Activated naive CD4-positive, alpha-beta T cell treated with anti-CD3 and anti-CD28 coated beads, Interleukin-2, amount 10 ng/mL, durations not matched to agents 7 days and 5 days (primary cell): Measurements from ENCODE around the gene PAX9.
A peak's percentile ranks its signal among the peaks of the same experiment; 100 is the strongest.

Source experiments
- CTCF ChIA-PET: fragments of 350-600 bp; sonication (Branson Sonifier 250); formaldehyde crosslinking; loops from one replicate; lab custom pipeline; 2021; ENCODE audit warnings: antibody characterized with exemption; lab: Charles Lee
- DNase-seq: peaks from one replicate; pipeline ENCODE4 v3.0.0-alpha.2; 2020
- H3K27ac Mint-ChIP-seq: one replicate; pipeline ENCODE4 v1.8.0; 2021; ENCODE audit warnings: mild to moderate bottlenecking, moderate library complexity, mixed read lengths
- H3K27me3 Mint-ChIP-seq: one replicate; pipeline ENCODE4 v1.8.0; 2021; ENCODE audit warnings: mild to moderate bottlenecking, mixed read lengths
- H3K36me3 Mint-ChIP-seq: one replicate; pipeline ENCODE4 v1.8.0; 2021; ENCODE audit warnings: mixed read lengths
- H3K4me1 Mint-ChIP-seq: one replicate; pipeline ENCODE4 v1.8.0; 2021; ENCODE audit warnings: mixed read lengths
- H3K4me3 Mint-ChIP-seq: one replicate; pipeline ENCODE4 v1.8.0; 2021; ENCODE audit warnings: mild to moderate bottlenecking, moderate library complexity, mixed read lengths
- H3K9me3 Mint-ChIP-seq: one replicate; pipeline ENCODE4 v1.8.0; 2021; ENCODE audit warnings: mixed read lengths

Gene PAX9

DNA sequence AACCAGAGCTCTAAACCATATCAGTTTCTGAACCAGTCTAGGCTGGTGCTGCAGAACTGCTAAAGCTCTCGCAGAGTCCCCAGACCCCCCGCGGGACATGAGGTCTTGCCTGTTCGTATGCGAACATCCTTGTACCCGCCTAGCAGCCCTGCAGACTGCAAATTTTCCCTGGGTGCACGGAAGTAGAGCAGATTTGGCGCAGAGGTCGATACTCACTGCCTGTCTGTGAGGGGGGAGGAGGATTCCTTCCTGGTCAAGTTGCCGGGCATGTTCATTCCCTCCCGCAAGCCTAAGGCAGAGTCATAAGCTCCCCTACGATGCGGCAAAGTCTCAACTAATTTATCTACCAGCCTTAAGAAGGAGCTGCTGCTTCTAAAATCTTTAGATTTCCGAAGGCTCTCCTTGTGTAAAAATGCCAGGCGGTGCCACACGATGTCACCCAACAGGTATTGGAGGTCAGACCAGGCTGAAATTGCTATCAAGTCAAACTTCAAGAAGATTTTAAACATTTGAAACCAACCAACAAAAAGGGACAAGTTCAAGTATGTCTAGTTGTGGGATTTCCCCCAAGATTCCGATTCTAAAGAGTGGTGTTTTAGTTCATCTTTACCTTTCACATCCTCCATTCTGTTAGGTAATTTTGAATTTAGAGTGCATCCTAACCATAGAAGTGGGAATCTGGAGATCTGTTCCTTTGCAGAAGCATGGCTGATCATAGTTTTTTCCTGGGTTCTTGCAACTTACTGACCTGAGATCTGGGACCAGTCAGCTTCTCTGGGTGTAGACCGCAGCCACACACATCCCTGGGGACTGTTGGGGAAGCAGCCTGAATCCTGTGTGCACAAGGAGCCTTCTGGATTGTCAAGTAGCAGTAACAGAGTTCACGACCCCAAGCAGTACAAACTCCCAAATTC, 1.6 kb upstream of the PAX9 start:
- H3K36me3 Mint-ChIP-seq: peaks cover 15% of the 10 kb centered on the region
- H3K27ac Mint-ChIP-seq: peak overlapping the region; percentile 60
- H3K4me3 Mint-ChIP-seq: no peak overlapping the region
- peaks cover 28% of the 10 kb centered on the region for H3K4me1 Mint-ChIP-seq
- peaks cover 100% of the 10 kb centered on the region for H3K27me3 Mint-ChIP-seq
- CTCF ChIA-PET: no interaction called here
- H3K9me3 Mint-ChIP-seq: peaks cover 5% of the 10 kb centered on the region
- no peak for DNase-seq

DNA sequence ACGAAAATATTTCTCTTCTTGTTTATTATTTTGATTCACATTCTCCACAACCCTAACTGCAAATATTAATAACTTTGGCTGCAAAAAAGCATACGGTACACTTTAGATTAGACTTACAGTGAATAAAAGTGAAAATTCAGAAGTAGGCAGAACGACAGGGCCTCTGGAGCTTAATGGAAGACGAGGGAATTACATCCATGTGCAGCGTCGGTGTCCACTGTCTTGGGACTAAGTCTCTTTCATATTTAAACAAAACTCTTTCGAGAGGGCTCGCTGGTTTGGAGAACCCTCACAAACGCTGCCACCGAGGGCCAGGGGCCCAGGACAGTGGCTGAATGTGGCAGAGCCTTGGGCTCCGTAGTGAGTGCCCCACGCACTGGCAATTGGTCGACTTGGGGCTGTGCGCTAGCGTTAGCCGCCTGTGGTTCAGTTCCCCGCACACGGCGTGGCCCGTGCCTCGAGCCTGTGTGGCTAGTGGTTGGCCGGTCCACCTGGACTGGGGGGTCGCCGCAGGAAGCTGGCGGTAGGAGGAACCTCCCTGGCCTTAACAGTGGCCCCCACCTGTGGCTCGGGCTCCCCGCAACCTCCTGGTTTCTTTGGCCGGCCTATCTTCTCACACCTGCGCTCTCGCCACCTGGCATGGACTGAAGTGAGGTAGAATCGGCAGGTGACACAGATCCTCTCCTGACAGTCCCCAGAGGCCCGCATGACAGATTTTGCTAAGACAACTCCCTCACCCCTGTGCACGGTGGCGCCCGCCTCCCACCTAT, 739 bp upstream of the PAX9 start:
- H3K36me3 Mint-ChIP-seq: peaks cover 15% of the 10 kb centered on the region
- CTCF ChIA-PET: no interaction called here
- H3K27me3 Mint-ChIP-seq: peaks cover 100% of the 10 kb centered on the region
- H3K27ac Mint-ChIP-seq: peak overlapping the region; percentile 60
- H3K4me1 Mint-ChIP-seq: peaks cover 22% of the 10 kb centered on the region
- H3K9me3 Mint-ChIP-seq: peaks cover 5% of the 10 kb centered on the region
- DNase-seq: no peak
- no peak overlapping the region for H3K4me3 Mint-ChIP-seq

DNA sequence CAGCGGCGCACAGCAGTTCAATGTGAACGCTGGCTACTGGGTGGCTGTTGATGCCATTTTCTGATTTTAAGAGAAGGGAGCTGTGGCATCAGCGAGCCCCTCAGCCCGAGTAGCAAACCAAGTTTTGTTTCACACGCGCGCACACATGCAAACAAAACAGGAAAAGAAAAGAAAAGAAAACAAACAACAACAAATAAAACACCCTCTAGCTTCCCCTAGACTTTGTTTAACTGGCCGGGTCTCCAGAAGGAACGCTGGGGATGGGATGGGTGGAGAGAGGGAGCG, 540 bp downstream of the PAX9 start:
- Mint-ChIP-seq H3K36me3 (peaks cover 15% of the 10 kb centered on the region), H3K27ac (peak overlapping the region; percentile 65), H3K4me3 (no peak overlapping the region), H3K4me1 (peaks cover 20% of the 10 kb centered on the region), H3K9me3 (peaks cover 5% of the 10 kb centered on the region), H3K27me3 (peaks cover 100% of the 10 kb centered on the region)
- DNase-seq: no peak
- CTCF ChIA-PET: no interaction called here

DNA sequence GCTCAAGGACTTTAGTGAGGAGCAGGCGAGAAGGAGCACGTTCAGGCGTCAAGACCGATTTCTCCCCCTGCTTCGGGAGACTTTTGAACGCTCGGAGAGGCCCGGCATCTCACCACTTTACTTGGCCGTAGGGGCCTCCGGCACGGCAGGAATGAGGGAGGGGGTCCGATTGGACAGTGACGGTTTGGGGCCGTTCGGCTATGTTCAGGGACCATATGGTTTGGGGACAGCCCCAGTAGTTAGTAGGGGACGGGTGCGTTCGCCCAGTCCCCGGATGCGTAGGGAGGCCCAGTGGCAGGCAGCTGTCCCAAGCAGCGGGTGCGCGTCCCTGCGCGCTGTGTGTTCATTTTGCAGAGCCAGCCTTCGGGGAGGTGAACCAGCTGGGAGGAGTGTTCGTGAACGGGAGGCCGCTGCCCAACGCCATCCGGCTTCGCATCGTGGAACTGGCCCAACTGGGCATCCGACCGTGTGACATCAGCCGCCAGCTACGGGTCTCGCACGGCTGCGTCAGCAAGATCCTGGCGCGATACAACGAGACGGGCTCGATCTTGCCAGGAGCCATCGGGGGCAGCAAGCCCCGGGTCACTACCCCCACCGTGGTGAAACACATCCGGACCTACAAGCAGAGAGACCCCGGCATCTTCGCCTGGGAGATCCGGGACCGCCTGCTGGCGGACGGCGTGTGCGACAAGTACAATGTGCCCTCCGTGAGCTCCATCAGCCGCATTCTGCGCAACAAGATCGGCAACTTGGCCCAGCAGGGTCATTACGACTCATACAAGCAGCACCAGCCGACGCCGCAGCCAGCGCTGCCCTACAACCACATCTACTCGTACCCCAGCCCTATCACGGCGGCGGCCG, 1.1 kb downstream of the PAX9 start:
- Mint-ChIP-seq H3K27ac (no peak overlapping the region), H3K36me3 (peaks cover 15% of the 10 kb centered on the region), H3K9me3 (peaks cover 5% of the 10 kb centered on the region), H3K27me3 (peaks cover 97% of the 10 kb centered on the region), H3K4me1 (peaks cover 20% of the 10 kb centered on the region), H3K4me3 (no peak overlapping the region)
- no peak for DNase-seq
- CTCF ChIA-PET: no interaction called here

DNA sequence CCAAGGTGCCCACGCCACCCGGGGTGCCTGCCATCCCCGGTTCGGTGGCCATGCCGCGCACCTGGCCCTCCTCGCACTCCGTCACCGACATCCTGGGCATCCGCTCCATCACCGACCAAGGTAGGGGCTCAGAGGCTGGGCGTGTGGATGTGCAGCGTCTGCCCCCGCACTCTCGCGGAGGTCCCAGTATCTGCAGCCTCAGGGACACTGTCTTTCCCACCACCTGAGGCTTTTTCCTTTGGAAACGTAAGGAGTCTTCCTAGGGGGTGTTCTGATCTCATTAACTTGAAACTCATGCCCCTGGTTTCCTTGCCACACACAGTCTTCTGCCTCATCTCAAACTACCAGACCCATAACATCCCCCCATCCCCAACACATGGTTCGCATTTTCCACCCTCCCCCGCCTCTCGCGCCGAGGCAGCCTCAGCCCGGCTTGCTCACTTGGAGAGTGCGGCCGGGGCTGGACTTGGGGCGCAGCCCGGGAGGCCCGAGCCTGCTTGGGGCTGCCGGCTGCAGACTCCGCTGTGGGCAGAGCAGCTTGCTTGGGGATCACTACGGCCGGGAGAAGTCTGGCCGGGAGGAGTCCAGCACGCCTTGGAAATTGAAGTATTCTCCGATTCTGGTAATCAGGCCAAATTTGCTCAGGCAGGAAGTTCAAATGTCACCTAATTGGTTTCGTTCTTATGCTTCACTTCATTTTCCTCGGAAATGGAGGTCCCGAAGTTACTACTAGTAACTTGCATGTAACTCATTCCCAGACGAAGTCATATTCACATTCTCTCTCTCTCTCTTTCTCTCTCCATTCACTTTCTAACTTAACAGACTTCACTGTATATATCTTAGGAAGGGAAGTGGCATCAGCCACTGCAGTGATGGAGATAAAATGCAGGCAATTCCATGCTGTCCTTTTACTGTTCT, 2.0 kb downstream of the PAX9 start:
- Mint-ChIP-seq H3K4me3 (peak overlapping the region; percentile 49), H3K27ac (peak overlapping the region; percentile 24), H3K9me3 (peaks cover 5% of the 10 kb centered on the region), H3K4me1 (peaks cover 20% of the 10 kb centered on the region), H3K27me3 (peaks cover 88% of the 10 kb centered on the region), H3K36me3 (peaks cover 15% of the 10 kb centered on the region)
- CTCF ChIA-PET: no interaction called here
- no peak for DNase-seq

DNA sequence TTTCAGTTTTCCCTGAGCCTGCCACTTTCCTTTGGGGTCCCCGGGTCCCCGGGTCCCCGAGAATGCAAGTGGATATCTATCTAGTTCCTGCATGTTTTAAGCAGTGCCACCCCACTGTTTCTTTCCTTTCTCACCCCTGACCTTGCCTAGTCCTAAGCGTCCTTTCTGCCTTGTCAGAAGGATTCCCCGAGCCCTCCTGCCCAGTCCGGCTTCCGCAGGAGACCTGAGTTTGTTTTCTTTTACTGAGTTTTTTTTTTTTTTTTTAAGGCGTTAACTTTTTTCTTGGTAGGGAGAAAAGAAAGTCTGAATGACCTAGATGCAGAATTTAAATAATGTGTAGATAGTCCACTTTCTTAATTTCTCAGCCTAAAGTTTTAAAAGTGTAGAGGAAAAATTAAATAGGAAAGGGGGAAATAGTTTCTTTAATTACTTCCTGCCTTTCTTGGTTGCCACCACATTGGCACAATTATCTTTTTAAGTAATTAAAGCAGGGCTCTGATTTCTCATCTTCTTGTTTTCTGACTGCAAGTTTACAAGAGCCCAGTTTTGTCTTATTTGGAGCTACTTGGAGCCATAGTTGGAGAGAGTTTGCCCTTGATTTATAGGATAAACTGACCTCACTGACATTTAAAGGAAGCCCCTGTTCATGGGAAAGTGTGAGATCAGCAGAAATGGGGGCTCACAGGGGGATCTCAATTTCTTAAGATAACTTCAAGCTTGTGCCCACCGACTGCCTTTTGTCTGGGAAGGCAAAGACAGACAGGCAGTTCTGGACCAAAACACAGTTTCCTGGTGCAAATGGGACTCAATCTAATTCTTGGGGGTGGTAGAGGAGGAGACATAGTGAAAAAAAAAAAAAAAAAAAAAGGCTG, 2.9 kb downstream of the PAX9 start:
- Mint-ChIP-seq H3K4me1 (peaks cover 20% of the 10 kb centered on the region), H3K36me3 (peaks cover 11% of the 10 kb centered on the region), H3K27me3 (peaks cover 79% of the 10 kb centered on the region), H3K4me3 (no peak overlapping the region), H3K9me3 (peaks cover 5% of the 10 kb centered on the region), H3K27ac (no peak overlapping the region)
- CTCF ChIA-PET: no interaction called here
- DNase-seq: no peak

DNA sequence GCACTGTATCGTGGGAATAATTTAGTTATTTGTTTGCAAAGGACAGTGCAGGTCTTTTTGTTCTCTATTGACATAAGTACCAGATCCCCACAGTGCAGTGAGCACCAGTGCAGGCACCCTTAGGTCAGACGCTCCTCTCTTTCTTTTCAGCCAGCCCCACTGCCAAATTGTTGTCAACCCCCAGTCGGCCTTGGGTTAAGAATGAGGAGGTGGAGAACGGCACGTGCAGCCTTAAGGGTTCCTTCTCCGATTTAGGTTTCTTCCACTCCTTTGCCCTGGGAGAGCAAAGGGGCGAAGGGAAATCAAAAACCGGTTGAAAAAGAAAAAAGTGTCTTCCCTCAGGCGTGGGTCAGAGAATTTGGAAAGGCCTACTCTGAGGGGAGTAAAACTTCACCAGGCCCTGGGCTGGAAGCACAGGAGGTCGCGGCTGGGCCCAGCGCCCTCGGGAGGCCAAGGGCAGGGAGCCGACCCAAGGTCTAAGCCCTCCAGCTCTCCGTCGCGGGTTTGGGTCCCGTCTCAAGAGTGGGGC, 4.3 kb downstream of the PAX9 start:
- Mint-ChIP-seq H3K4me1 (peaks cover 20% of the 10 kb centered on the region), H3K27me3 (peaks cover 65% of the 10 kb centered on the region), H3K27ac (no peak overlapping the region), H3K4me3 (no peak overlapping the region), H3K36me3 (peaks cover 11% of the 10 kb centered on the region), H3K9me3 (peaks cover 5% of the 10 kb centered on the region)
- no peak for DNase-seq
- CTCF ChIA-PET: interaction anchor here (1.0 kb wide), 1 partner anchor 18 kb away, joined by 3 read pairs; no protein-coding TSS in a partner anchor

DNA sequence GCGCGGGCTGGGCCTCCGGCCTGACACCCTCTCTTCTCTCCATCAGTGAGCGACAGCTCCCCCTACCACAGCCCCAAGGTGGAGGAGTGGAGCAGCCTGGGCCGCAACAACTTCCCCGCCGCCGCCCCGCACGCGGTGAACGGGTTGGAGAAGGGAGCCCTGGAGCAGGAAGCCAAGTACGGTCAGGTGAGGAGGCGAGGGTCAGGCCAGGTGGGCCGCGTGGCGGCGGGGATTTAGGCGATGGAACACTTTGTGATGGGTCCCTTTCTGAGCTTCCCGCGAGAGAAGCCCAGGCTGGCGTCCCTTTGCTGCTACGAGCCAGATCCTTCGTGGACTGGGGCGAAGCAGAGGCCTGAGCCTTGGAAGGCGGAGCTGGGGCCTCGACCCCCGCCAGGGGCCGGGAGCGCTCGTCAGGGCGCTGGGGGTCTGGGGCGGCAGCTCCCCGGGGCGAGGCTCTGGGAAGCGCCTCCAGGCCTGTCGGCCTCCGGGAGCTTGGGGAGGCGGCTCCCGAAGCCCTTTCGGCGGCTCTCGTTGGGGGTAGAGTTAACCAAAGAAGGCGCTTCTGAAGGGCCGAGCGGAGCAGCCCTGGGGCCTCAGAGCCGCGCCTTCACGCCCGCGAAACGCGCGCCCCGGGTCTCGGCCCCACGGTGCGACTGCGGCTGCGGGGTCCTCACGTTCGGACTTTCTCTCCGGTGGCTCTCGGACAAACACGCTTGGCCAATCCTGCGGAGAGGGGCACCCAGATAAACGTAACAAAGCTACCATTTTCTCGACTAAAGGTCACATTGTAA, 5.0 kb downstream of the PAX9 start:
- CTCF ChIA-PET: interaction anchor here (1.0 kb wide), 1 partner anchor 18 kb away, joined by 3 read pairs; no protein-coding TSS in a partner anchor
- peaks cover 15% of the 10 kb centered on the region for H3K4me1 Mint-ChIP-seq
- H3K36me3 Mint-ChIP-seq: peaks cover 9% of the 10 kb centered on the region
- no peak overlapping the region for H3K4me3 Mint-ChIP-seq
- no peak overlapping the region for H3K27ac Mint-ChIP-seq
- no peak for DNase-seq
- peaks cover 58% of the 10 kb centered on the region for H3K27me3 Mint-ChIP-seq
- peaks cover 5% of the 10 kb centered on the region for H3K9me3 Mint-ChIP-seq

DNA sequence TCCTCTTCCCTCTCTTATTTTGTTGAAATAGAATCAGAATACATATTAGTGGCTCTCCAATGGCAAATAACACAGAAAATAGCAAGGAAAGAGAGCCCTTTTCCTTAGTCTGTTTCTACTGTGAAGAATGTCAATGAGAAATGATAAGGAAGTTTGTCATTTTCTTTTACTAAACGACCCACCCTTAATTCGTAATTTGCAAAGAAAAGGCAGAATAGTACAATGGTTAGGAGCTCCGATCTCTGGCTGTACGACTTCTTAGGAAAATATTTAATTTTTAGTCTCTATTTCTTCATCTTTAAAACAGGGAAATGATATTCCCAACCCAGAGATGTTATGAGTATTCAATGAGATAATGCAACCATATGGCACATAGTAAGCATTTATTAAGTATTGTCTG, 6.0 kb downstream of the PAX9 start:
- Mint-ChIP-seq H3K36me3 (peaks cover 8% of the 10 kb centered on the region), H3K9me3 (peaks cover 2% of the 10 kb centered on the region), H3K27me3 (peaks cover 48% of the 10 kb centered on the region), H3K4me3 (no peak overlapping the region), H3K27ac (no peak overlapping the region), H3K4me1 (peaks cover 8% of the 10 kb centered on the region)
- CTCF ChIA-PET: no interaction called here
- no peak for DNase-seq

DNA sequence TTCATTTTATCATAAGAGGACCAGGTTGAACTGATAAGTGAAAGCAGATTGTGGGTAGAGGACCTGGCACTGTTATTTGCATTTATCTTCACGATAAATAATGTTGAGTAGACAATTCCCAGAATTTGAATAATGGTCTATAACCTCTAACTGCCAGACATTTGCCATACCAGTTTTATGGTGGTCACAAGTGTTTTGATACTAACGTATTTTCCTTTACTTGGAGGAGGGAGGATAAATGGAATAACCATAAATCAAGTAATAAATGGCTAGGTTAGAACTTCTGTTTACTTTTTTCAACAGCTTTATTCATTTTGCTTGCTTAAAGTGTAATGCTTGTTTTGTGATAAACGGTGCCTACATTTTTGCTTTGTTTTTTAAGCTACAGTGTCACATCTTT, 9.5 kb downstream of the PAX9 start:
- Mint-ChIP-seq H3K4me1 (no peaks in the 10 kb centered on the region), H3K4me3 (no peak overlapping the region), H3K36me3 (no peaks in the 10 kb centered on the region), H3K27ac (no peak overlapping the region), H3K27me3 (peaks cover 15% of the 10 kb centered on the region), H3K9me3 (no peaks in the 10 kb centered on the region)
- CTCF ChIA-PET: no interaction called here
- no peak for DNase-seq

DNA sequence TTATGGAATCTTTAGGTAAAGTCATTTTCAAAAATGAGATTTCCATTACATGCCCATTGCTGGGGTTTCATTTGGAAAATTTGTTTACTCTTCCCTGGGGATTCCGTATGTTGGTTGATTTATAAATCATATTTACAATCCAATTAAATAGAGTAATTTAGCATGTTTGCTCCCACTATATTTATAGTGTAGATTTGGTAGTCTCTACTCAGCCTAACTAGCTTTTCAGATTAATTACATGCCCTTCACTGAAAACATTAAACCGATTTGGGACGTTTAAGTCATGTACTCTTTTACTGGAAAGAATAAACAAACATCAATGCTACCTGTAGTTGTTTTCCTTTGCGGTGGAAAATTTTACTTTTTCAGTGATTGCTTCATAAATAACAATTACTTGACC, 10.4 kb downstream of the PAX9 start:
- DNase-seq: no peak
- no peak overlapping the region for H3K27ac Mint-ChIP-seq
- no peak overlapping the region for H3K4me3 Mint-ChIP-seq
- H3K9me3 Mint-ChIP-seq: no peaks in the 10 kb centered on the region
- H3K36me3 Mint-ChIP-seq: no peaks in the 10 kb centered on the region
- H3K4me1 Mint-ChIP-seq: no peaks in the 10 kb centered on the region
- CTCF ChIA-PET: no interaction called here
- H3K27me3 Mint-ChIP-seq: peaks cover 11% of the 10 kb centered on the region

DNA sequence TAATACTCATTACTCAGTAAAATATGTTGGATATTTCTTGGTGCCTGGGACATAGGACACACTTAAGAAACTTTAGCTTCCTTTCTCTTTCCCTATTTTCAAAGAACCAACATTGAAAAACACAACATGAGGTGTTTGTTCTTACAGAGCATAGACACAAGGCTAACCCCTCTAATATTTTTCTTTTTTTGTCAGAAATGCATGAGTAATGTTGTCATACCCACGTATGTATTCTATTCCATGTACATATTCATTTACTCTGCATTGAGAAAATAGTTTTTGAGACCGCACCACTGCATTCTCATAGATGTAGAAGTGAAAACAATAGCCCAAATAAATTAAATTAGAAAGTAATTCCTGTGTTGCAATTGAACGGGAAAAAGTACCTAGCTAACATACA, 13.0 kb downstream of the PAX9 start:
- no peak overlapping the region for H3K4me3 Mint-ChIP-seq
- CTCF ChIA-PET: no interaction called here
- no peak overlapping the region for H3K27ac Mint-ChIP-seq
- no peaks in the 10 kb centered on the region for H3K4me1 Mint-ChIP-seq
- DNase-seq: no peak
- H3K9me3 Mint-ChIP-seq: no peaks in the 10 kb centered on the region
- H3K36me3 Mint-ChIP-seq: no peaks in the 10 kb centered on the region
- H3K27me3 Mint-ChIP-seq: peaks cover 10% of the 10 kb centered on the region
